HG02588 (cell line): ENCODE measurements around the gene ERCC2.
"Not testable (repeated sequence)": the region's sequence is repeated elsewhere in the genome, so short reads cannot be mapped to it uniquely, and the experiment has no call there.

Experiments used
- ATAC-seq: cut with Tn5 transposase; IDR thresholded peaks from one replicate; pipeline ENCODE4 v1.9.1; 2021; ENCODE audit warnings: mild to moderate bottlenecking, moderate library complexity; ENCODE audit not compliant: unreplicated experiment

The ERCC2 gene

DNA sequence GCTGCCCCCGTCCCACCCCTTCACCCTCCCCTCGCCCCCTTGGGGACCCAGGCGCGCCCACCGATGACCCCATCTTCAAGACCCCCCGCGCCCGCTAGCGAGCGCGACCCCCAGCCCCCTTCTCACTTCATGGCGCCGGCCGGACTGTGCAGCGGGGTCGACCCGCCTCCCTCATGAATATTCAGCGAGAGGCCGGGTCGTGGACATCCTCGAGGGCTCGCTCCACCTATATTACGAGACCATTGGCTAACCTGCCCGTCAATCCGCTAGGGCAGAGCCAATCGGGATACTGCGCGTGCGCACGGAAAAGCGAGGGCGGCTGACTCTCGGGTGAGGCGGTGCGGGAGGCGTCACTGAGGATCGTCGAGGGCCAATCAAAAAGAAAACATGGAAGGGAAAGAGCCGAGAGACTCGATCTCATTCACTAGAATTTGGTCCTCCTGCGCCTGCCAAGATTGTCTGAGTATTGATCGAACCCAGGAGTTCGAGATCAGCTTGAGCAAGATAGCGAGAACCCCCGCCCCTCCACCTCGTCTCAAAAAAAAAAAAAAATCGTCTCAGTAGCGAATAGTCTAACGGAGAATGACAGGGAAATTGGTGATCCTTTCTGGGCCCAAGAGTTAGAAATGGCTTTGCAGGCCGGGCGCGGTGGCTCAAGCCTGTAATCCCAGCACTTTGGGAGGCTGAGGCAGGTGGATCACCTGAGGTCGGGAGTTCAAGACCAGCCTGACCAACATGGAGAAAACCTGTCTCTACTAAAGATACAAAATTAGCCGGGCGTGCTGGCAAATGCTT is at the start of gene ERCC2:
Gene ERCC2 (minus strand): TSS at position 164 of the 795 bp plus-strand sequence. CDS start 33 bp downstream, at position 131.
- peak; percentile 95 for ATAC-seq

DNA sequence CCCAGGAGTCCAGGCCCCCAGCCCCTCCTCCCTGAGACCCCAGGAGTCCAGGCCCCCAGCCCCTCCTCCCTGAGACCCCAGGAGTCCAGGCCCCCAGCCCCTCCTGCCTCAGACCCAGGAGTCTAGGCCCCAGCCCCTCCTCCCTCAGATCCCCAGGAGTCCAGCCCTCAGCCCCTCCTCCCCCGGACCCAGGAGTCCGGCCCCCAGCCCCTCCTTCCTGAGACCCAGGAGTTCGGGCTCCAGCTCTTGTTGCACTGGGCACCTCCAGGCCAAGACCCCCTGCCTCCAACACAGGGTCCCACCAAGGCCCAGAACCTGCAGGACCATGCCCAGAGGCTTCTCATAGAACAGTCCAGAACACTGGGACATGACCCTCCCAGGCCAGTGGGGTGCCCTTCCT is 49.5 kb upstream of the ERCC2 start:
- no peak for ATAC-seq

GRCh38 chr19:45419396-45419795 is 49.0 kb upstream of the ERCC2 start:
- ATAC-seq = peak; percentile 43

DNA sequence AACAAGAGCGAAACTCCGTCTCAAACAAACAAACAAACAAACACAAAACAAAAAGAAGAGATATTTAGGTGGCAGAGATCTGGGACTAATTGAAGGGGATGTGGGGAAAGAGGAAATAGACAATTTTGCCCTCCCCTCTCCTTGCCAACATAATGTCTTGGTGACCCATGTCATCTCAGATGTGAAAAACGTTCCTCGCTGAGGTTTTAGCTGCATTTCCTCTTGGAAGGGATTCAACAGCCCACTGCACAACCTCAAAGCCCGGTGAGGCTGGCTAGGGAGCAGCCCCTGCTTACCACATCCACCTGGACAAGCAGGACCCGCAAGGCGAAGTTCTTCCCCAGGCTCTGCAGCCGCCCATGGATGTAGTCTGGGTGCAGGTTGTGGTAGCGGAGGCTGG is 48.4 kb upstream of the ERCC2 start:
- no peak for ATAC-seq

DNA sequence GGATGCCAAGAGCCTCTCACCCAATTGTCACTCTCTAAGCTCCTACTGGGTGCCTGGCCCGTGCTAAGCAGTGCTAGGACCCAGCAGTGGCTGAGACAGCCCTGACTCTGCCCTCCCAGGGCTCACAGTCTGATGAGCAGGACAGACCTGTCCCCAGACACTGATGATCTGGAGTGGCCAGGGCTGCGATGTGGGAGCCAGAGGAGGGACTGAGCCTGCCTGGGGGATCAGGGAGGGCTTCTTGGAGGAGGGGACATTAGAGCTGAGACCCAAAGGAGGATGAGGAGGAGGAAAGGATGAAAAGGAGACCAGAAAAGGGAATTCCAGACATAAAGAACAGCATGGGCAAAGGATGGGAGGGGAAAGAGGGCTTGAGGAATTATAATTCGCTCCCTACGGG is 46.8 kb upstream of the ERCC2 start:
- ATAC-seq = no peak

GRCh38 chr19:45414468-45414867 is 44.1 kb upstream of the ERCC2 start:
- ATAC-seq = no peak

DNA sequence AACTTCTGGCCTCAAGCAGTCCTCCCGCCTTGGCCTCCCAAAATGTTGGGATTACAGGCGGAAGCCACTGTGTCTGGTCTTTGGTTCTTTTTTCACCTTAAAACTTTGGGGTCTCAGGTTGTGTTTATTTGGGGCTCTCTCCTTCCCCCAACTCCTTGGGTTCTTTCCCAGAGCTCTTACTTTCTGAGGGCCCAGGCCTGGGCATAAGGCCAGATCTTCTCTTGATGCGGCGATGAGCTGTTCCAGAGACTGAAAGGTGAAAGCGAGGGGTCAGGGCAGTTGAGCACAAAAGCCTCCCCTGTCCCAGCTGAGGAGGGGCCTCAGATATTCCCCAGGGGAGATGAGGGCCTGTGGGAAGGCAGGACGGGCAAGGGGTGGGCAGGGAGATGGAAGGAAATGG is 43.1 kb upstream of the ERCC2 start:
- no peak for ATAC-seq

- ATAC-seq = not testable (repeated sequence)
Observed at GRCh38 chr19:45410330-45410729, 40.0 kb upstream of the ERCC2 start.

DNA sequence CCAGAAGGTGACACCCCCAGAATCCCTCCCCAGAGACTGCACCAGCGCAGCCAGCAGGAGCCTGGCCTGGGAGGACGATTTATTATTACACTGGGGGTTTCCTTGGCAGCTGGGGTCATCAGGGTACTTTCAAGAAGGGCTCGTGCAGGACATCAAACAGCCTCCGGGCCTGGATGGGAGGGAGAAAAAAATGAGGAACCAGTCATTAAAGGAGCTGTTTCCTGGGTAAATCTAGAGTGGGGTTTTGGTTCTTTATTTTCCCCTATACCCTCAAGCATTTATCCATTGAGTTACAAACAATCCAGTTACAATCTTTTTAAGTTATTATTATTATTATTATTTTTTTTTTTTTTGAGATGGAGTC is 39.2 kb upstream of the ERCC2 start:
- no peak for ATAC-seq

DNA sequence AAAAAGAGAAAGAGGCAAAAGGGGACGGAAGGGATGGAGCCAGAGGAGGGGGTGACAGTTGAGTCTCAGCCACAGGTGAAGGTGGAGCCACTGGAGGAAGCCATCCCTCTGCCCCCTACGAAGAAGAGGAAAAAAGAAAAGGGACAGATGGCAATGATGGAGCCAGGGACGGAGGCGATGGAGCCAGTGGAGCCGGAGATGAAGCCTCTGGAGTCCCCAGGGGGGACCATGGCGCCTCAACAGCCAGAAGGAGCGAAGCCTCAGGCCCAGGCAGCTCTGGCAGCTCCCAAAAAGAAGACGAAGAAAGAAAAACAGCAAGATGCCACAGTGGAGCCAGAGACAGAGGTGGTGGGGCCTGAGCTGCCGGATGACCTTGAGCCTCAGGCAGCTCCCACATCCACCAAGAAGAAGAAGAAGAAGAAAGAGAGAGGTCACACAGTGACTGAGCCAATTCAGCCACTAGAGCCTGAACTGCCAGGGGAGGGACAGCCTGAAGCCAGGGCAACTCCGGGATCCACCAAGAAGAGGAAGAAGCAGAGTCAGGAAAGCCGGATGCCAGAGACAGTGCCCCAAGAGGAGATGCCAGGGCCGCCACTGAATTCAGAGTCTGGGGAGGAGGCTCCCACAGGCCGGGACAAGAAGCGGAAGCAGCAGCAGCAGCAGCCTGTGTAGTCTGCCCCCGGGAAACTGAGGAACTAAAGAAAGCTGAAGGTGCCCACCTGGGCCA is 38.6 kb upstream of the ERCC2 start:
- ATAC-seq = no peak

DNA sequence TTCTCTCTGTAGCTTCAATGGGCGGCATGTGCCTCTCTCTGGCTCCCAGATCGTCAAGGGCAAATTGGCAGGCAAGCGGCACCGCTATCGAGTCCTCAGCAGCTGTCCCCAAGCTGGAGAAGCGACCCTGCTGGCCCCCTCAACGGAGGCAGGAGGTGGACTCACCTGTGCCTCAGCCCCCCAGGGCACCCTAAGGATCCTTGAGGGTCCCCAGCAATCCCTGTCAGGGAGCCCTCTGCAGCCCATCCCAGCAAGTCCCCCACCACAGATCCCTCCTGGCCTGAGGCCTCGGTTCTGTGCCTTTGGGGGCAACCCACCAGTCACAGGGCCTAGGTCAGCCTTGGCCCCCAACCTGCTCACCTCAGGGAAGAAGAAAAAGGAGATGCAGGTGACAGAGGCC is 37.7 kb upstream of the ERCC2 start:
- ATAC-seq = no peak

- not testable (repeated sequence) for ATAC-seq
Observed at GRCh38 chr19:45407585-45407984, 37.2 kb upstream of the ERCC2 start.

DNA sequence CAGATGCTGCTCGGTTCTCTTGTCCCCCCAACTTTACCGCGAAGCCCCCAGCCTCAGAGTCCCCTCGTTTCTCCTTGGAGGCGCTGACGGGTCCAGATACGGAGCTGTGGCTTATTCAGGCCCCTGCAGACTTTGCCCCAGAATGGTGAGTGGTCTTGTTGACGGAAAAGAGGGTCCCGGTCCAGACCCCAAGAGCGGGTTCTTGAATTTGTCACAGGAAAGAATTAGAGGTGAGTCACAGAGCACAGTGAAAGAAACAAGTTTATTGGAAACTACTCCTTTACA is 36.7 kb upstream of the ERCC2 start:
- ATAC-seq = no peak

DNA sequence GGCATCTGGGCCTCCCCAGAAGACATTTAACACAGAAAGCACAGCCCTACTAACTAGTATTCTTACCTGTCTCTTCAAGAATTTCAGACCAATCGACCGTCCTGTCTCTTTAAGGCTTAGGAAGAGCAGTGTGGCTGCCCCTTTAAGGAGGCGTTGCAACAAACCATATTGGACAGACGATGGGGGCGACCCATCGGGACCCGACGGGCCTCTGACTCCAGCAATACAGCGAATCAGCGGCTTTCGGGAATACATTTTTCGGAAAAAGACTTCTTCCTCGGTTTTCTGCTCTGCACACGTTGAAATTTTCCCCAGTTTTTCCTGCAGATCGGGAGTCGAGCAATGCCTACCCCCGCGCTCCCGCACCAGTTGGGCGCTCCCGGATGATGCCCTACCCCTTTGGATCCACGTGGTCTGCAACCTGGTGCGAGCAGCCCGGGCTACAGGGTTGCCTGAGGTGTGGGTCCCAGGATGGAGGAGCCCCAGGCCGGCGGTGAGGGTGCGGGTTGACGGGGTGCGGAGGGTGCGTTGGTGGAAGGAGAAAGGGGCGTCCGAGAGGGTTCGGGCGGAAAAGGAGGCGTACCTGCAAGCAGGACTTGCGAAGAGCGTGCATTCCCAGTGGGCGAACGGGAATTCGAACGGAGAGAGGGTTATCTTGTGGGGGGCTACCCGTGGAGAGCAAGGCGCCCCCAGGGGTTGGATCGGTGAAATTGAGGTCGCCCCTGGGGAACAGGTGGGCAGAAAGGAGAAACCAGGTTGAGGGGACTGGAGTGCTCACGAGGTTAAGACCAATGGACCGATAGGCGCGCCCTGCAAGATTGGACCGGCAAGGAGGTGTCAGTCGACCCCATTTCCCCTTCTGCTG is 36.1 kb upstream of the ERCC2 start, which contains the start of gene POLR1G:
Gene POLR1G (plus strand): TSS at position 419 of the 865 bp plus-strand sequence. CDS start 53 bp downstream, at position 472.
- ATAC-seq = peak; percentile 70

DNA sequence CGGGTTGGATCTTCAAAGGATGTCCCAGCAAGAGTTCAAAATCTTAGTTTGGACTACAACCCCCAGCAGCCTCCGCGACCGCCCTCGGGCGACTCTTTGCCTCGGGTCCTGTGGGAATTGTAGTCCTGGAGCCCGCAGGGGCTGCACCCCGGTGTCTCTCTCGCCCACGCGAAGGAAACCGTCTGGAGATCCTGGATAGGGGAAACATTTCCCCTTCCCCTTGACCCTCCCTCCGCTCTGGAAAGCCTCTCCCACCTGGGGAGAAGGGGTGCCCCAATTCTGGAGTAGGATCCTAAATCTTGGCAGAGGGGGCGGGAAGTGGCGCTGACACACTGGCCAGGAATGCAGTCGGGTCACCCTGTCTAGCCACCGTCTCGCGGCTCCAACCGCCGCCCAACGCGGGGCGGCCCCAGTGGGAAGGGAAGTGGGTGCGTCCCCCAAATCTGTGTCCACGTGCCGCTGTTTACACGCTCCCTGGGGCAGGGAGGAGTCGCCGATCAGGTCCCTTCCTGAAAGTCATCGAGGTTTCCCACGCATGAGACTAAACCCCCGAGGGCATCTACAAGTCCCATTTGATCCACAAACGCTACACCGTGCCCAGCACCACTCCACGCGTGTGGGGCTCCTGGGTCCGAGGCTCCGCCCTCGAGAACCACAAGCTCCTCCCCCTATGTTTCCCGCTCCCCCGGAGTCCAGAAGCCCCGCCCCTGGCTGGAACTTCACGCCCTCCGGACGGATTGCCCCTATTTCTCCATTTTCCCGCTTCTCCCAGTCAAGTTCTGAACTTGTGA is 35.3 kb upstream of the ERCC2 start:
- ATAC-seq = peak; percentile 36

GRCh38 chr19:45404557-45405434 is 34.4 kb upstream of the ERCC2 start, which contains the start of gene PPP1R13L:
Gene PPP1R13L (minus strand): TSS chr19:45405069. CDS start chr19:45398318, 6,751 bp downstream.
- ATAC-seq = no peak

DNA sequence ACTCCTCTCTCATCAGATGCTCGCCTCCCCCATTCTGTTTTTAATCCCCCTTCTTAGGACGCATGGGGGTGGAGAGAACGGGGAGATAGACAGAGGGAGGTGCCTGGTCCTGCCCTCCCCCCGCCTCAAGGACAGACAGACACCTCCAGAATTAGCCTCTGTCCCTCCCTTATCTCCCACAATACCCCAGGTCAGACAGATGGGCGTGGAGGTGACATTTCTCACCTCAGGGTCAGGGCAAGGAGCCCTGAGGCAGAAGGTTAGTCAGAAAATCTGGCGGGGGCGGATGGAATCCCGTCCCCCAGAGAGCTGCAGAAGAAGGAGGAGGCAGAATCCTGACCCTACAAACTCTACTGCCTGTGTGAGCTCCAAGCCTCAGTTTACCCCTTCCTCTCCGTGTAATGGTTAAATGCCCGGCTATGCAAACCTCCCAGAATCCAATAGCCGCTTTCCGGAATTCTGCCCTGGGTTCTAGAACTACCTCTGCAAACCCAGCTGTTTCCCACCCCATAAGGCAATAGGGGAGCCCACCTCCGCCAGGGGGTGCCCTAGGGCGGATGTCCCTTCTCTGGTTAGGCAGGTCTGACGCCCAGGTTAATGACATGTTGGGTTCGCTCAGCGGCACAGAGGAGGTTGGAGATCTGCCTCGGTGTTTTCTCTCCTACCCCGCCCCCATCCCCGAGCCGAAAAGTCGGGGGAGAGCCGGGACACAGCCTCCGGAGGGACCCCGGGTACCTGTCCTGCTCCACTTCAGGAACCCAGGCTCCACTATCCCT is 33.6 kb upstream of the ERCC2 start:
- no peak for ATAC-seq

GRCh38 chr19:45403272-45403671 is 32.9 kb upstream of the ERCC2 start:
- ATAC-seq = no peak
